Vagina (tissue), 2 donors: Measurements from ENCODE around the gene YWHAE. TPM values are rescaled to one million over a fixed set of nuclear protein-coding genes. Genes with fewer than 3 reads are reported as not detected.
A peak's percentile ranks its signal among the peaks of the same experiment; 100 is the strongest.

Source experiments
- DNase-seq, 2 donors: peaks; one replicate each; pipeline ENCODE4 v3.0.0-alpha.2; 2017; ENCODE audit errors: extremely low spot score in 2 of 2
- H3K27ac ChIP-seq: fragments of 200-600 bp; sonication (generic); one replicate; pipeline ENCODE4 v1.5.1; 2019
- H3K27me3 ChIP-seq: fragments of 200-600 bp; sonication (generic); one replicate; pipeline ENCODE4 v1.5.1; 2019
- H3K36me3 ChIP-seq, 2 donors: fragments of 200-600 bp; sonication (generic); one replicate each; pipeline ENCODE4 v1.5.1; 2017 to 2019
- H3K4me1 ChIP-seq: fragments of 200-600 bp; sonication (generic); one replicate; pipeline ENCODE4 v1.5.1; 2019
- H3K4me3 ChIP-seq, 2 donors: fragments of 200-600 bp; sonication (generic); 1 replicate in 1 of 2; 2 replicates in 1 of 2; pipeline ENCODE4 v1.5.1; 2016 to 2019
- H3K9me3 ChIP-seq: fragments of 200-600 bp; sonication (generic); one replicate; pipeline ENCODE4 v1.5.1; 2019
- CTCF ChIP-seq, 3 experiments: fragments of 450-650 bp in 2 of 3; fragments of 200-600 bp in 1 of 3; sonication (generic) in 1 of 3; IDR thresholded peaks; one replicate each; pipeline ENCODE4 v1.5.1; 2017 to 2019; ENCODE audit warnings: antibody characterized with exemption in 3 of 3, mild to moderate bottlenecking in 2 of 3, moderate library complexity in 2 of 3
- POLR2A ChIP-seq, 2 donors: fragments of 450-650 bp; IDR thresholded peaks; one replicate each; pipeline ENCODE4 v1.6.1; 2017; ENCODE audit warnings: antibody characterized with exemption in 2 of 2, mild to moderate bottlenecking in 2 of 2, moderate library complexity in 2 of 2
- POLR2AphosphoS5 ChIP-seq, 2 donors: sonication (generic); formaldehyde crosslinking; IDR thresholded peaks; one replicate each; pipeline ENCODE4 v1.9.0; 2017; ENCODE audit warnings: antibody characterized with exemption in 2 of 2, mild to moderate bottlenecking in 2 of 2, low read depth in 1 of 2; ENCODE audit not compliant: insufficient read depth in 1 of 2
- intact Hi-C: fragments of 100-400 bp; cut with DNase I; formaldehyde crosslinking; loops from one replicate; pipeline ENCODE4 v1.15.1; 2023
- total RNA-seq: library from RNA; depleted of rRNA; stranded (reverse); fragments of >200 nt; gene quantifications from one replicate; pipeline ENCODE4 v1.2.3, GENCODE V29; 2016

The YWHAE gene
- total RNA-seq, 1 donor from 2014 or later = 487 TPM

GRCh38 chr17:1377334-1377733 lies 22.7 kb downstream of the YWHAE start:
- H3K27me3 ChIP-seq = no peaks in the 10 kb centered on the region
- no peak for DNase-seq
- peak overlapping the region; percentile 34 for H3K27ac ChIP-seq
- no peaks in the 10 kb centered on the region for H3K36me3 ChIP-seq
- TF ChIP-seq POLR2A (IDR thresholded peaks at IDR 0.05) (no peak), CTCF (IDR thresholded peaks at IDR 0.05) (no peak), POLR2AphosphoS5 (IDR thresholded peaks at IDR 0.05; ENCODE audit: insufficient read depth in 1 of 2, low read depth in 1 of 2) (no peak)
- intact Hi-C loops = no loop called here
- no peaks in the 10 kb centered on the region for H3K9me3 ChIP-seq
- H3K4me1 ChIP-seq = peaks cover 97% of the 10 kb centered on the region
- no peak overlapping the region for H3K4me3 ChIP-seq

GRCh38 chr17:1376061-1376460 lies 24.0 kb downstream of the YWHAE start:
- intact Hi-C loops = no loop called here
- DNase-seq = no peak
- Histone ChIP-seq H3K27ac (peak overlapping the region; percentile 34), H3K4me1 (peaks cover 100% of the 10 kb centered on the region), H3K9me3 (no peaks in the 10 kb centered on the region), H3K4me3 (no peak overlapping the region), H3K27me3 (no peaks in the 10 kb centered on the region), H3K36me3 (no peaks in the 10 kb centered on the region)
- TF ChIP-seq POLR2A (IDR thresholded peaks at IDR 0.05) (no peak), CTCF (IDR thresholded peaks at IDR 0.05) (no peak)

DNA sequence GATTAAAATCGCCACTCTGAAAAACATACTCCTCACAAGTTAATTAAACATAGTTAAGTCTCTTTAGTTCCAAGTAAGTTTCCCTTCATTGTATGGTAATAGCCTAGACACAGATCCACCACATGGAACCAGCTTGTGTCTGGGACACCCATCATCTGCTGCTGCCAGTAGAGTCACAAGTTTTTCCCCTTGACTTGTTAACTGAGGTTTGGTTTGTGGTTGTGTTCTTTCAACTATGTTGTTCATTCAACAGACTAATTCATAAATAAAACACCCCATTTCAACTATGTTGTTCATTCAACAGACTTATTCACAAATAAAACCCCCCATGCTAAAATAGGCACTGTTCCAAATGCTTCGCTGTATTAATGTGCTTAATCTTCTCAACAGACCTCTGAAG lies 24.4 kb downstream of the YWHAE start:
- intact Hi-C loops = no loop called here
- H3K4me3 ChIP-seq = no peak overlapping the region
- no peaks in the 10 kb centered on the region for H3K9me3 ChIP-seq
- no peak for DNase-seq
- peak overlapping the region; percentile 34 for H3K27ac ChIP-seq
- TF ChIP-seq POLR2AphosphoS5 (IDR thresholded peaks at IDR 0.05; ENCODE audit: insufficient read depth in 1 of 2, low read depth in 1 of 2) (no peak), CTCF (IDR thresholded peaks at IDR 0.05) (no peak), POLR2A (IDR thresholded peaks at IDR 0.05) (no peak)
- H3K27me3 ChIP-seq = no peaks in the 10 kb centered on the region
- peaks cover 100% of the 10 kb centered on the region for H3K4me1 ChIP-seq
- H3K36me3 ChIP-seq = no peaks in the 10 kb centered on the region

DNA sequence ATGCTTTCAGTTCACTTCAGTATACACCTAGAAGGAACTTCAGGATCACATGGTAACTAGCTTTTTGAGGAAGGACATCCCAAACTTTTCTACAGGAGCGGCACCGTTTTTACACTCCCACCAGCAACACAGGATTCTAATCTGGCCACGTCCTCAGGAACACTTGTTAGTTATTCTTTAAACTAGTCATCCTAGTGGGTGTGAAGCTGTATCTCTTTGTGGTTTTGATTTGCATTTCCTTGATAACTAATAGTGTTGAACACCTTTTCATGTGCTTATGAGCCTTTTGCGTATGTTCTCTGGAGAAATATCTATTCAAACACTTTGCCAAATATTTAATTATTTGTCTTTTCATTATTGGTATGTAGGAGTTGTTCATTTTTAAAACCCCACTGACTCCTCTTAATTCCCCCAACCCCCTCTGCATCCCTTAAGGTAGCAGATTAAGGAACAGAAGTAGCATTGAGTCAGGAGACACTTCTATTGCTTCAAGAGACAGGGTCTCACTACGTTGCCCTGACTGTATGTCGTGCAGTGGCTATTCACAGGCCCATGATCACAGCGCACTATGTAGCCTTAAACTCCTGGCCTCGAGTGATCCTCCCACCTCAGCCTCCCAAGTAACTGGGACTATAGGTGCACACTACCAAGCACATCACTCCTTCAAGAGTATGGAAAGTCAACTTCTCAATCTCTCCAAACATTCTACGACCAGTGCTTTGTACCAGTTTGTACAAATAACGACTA lies 25.4 kb downstream of the YWHAE start:
- Histone ChIP-seq H3K4me3 (no peak overlapping the region), H3K27me3 (no peaks in the 10 kb centered on the region), H3K4me1 (peaks cover 98% of the 10 kb centered on the region), H3K36me3 (no peaks in the 10 kb centered on the region), H3K27ac (no peak overlapping the region), H3K9me3 (no peaks in the 10 kb centered on the region)
- intact Hi-C loops = no loop called here
- TF ChIP-seq POLR2A (IDR thresholded peaks at IDR 0.05) = no peak
- TF ChIP-seq CTCF (IDR thresholded peaks at IDR 0.05) = no peak
- no peak for TF ChIP-seq POLR2AphosphoS5 (IDR thresholded peaks at IDR 0.05; ENCODE audit: insufficient read depth in 1 of 2, low read depth in 1 of 2)
- no peak for DNase-seq

GRCh38 chr17:1373707-1374237 lies 26.2 kb downstream of the YWHAE start:
- DNase-seq = no peak
- Histone ChIP-seq H3K4me1 (peaks cover 98% of the 10 kb centered on the region), H3K9me3 (no peaks in the 10 kb centered on the region), H3K4me3 (no peak overlapping the region), H3K27ac (no peak overlapping the region), H3K36me3 (no peaks in the 10 kb centered on the region), H3K27me3 (no peaks in the 10 kb centered on the region)
- TF ChIP-seq POLR2AphosphoS5 (IDR thresholded peaks at IDR 0.05; ENCODE audit: insufficient read depth in 1 of 2, low read depth in 1 of 2) (no peak), POLR2A (IDR thresholded peaks at IDR 0.05) (no peak), CTCF (IDR thresholded peaks at IDR 0.05) (no peak)
- intact Hi-C loops = no loop called here
